H1 (cell line): ENCODE data around the gene SYDE2. TPM values are rescaled to one million over a fixed set of nuclear protein-coding genes. Genes with fewer than 3 reads are reported as not detected.

Experiments used
- CTCF ChIA-PET: fragments of 300-600 bp; sonication (Branson Sonifier 250); formaldehyde crosslinking; loops from one replicate; lab custom pipeline; 2021; ENCODE audit not compliant: partially characterized antibody; lab: Charles Lee
- POLR2A ChIA-PET: fragments of 300-600 bp; sonication (Branson Sonifier 250); formaldehyde crosslinking; loops from one replicate; lab custom pipeline; 2021; ENCODE audit warnings: inconsistent platforms; ENCODE audit not compliant: partially characterized antibody; lab: Charles Lee
- DNase-seq, 2 experiments: peaks; one replicate each; pipeline versions ENCODE4 v3.0.0 to v3.0.0-alpha.2; 2010 to 2022; ENCODE audit warnings: low spot score in 2 of 2, low read depth in 1 of 2, mixed read lengths in 1 of 2
- FAIRE-seq: peaks from 2 replicates; lab custom pipeline; 2011; peaks lifted over from hg19 to GRCh38; lab: Jason Lieb, UNC
- H2AFZ ChIP-seq: 2 replicates; pipeline ENCODE4 v1.8.1; 2012; ENCODE audit warnings: low read length, inconsistent platforms
- H2AK5ac ChIP-seq: 2 replicates; pipeline ENCODE4 v1.6.1; 2013; ENCODE audit warnings: low read depth, low read length
- H2BK120ac ChIP-seq: replicated peaks from 2 replicates; pipeline ENCODE3; 2013; ENCODE audit warnings: low read depth, low read length, inconsistent platforms
- H2BK12ac ChIP-seq: 2 replicates; pipeline ENCODE4 v1.6.1; 2013; ENCODE audit warnings: low read depth, low read length
- H2BK15ac ChIP-seq: 2 replicates; pipeline ENCODE4 v1.6.1; 2013; ENCODE audit warnings: low read length
- H2BK20ac ChIP-seq: 2 replicates; pipeline ENCODE4 v1.6.1; 2013; ENCODE audit warnings: low read length
- H2BK5ac ChIP-seq: 2 replicates; pipeline ENCODE4 v1.6.1; 2013; ENCODE audit warnings: low read depth, low read length
- H3K14ac ChIP-seq: 2 replicates; pipeline ENCODE4 v1.6.1; 2013; ENCODE audit warnings: inconsistent platforms; ENCODE audit not compliant: insufficient read length
- H3K18ac ChIP-seq: 2 replicates; pipeline ENCODE4 v1.6.1; 2013; ENCODE audit warnings: low read length; ENCODE audit errors: extremely low read depth
- H3K23ac ChIP-seq: 2 replicates; pipeline ENCODE4 v1.6.1; 2013; ENCODE audit warnings: inconsistent platforms; ENCODE audit not compliant: insufficient read length
- H3K23me2 ChIP-seq: 2 replicates; pipeline ENCODE4 v1.6.1; 2013; ENCODE audit warnings: low read depth, low read length
- H3K27ac ChIP-seq: 2 replicates; pipeline ENCODE4 v1.6.1; 2011; ENCODE audit warnings: low read depth, low read length, inconsistent platforms
- H3K27me3 ChIP-seq, 4 experiments: replicated peaks in 1 of 4; 1 replicate in 1 of 4; 2 replicates in 3 of 4; pipeline versions ENCODE4 v1.6.1 to v1.8.1; 2011 to 2013; ENCODE audit warnings: low read length in 3 of 4, mild to moderate bottlenecking in 3 of 4, inconsistent platforms in 2 of 4, mixed read lengths in 2 of 4, moderate library complexity in 1 of 4; ENCODE audit not compliant: control insufficient read depth in 3 of 4, insufficient read depth in 3 of 4; ENCODE audit errors: extremely low read depth in 1 of 4
- H3K36me3 ChIP-seq, 4 experiments: 2 replicates each; pipeline versions ENCODE4 v1.6.1 to v1.8.1; 2011 to 2013; ENCODE audit warnings: mild to moderate bottlenecking in 4 of 4, low read length in 3 of 4, moderate library complexity in 2 of 4, control low read depth in 1 of 4, inconsistent platforms in 1 of 4; ENCODE audit not compliant: insufficient read depth in 4 of 4, control insufficient read depth in 2 of 4
- H3K4ac ChIP-seq: replicated peaks from 2 replicates; pipeline ENCODE3; 2013; ENCODE audit warnings: low read length, low read depth, mixed read lengths, inconsistent platforms; ENCODE audit not compliant: insufficient read length
- H3K4me1 ChIP-seq, 4 experiments: replicated peaks in 1 of 4; 1 replicate in 1 of 4; 2 replicates in 3 of 4; pipeline versions ENCODE4 v1.6.1 to v1.8.1; 2011 to 2013; ENCODE audit warnings: low read length in 3 of 4, inconsistent platforms in 2 of 4, mixed read lengths in 1 of 4; ENCODE audit not compliant: insufficient read depth in 4 of 4, control insufficient read depth in 3 of 4
- H3K4me2 ChIP-seq, 2 experiments: 2 replicates each; pipeline versions ENCODE4 v1.6.1 to v1.8.1; 2011 to 2013; ENCODE audit warnings: low read depth in 2 of 2, low read length in 2 of 2, control low read depth in 1 of 2, inconsistent platforms in 1 of 2, mild to moderate bottlenecking in 1 of 2; ENCODE audit not compliant: insufficient read depth in 1 of 2
- H3K4me3 ChIP-seq, 4 experiments: fragments of 200-600, 300-600 bp in 1 of 4; sonication (generic), shearing (Covaris generic), sonication (Bioruptor Twin) in 1 of 4; 2 replicates each; pipeline versions ENCODE4 v1.5.1 to v1.8.1; 2011 to 2016; ENCODE audit warnings: low read length in 4 of 4, low read depth in 3 of 4, control low read depth in 2 of 4, inconsistent platforms in 2 of 4, mild to moderate bottlenecking in 2 of 4, mixed read lengths in 1 of 4, moderate library complexity in 1 of 4; ENCODE audit not compliant: insufficient read depth in 2 of 4; ENCODE audit errors: extremely low read depth in 1 of 4
- H3K56ac ChIP-seq: replicated peaks from 2 replicates; pipeline ENCODE3; 2013; ENCODE audit warnings: low read depth, mild to moderate bottlenecking, mixed read lengths, low read length, inconsistent platforms; ENCODE audit not compliant: insufficient read length
- H3K79me1 ChIP-seq: 2 replicates; pipeline ENCODE4 v1.6.1; 2013; ENCODE audit warnings: low read depth, low read length, control low read depth
- H3K79me2 ChIP-seq, 2 experiments: 2 replicates each; pipeline versions ENCODE4 v1.6.1 to v1.8.1; 2012 to 2013; ENCODE audit warnings: low read length in 2 of 2, mild to moderate bottlenecking in 2 of 2, inconsistent platforms in 1 of 2; ENCODE audit not compliant: insufficient read depth in 2 of 2, control insufficient read depth in 1 of 2
- H3K9ac ChIP-seq, 4 experiments: replicated peaks in 1 of 4; 1 replicate in 1 of 4; 2 replicates in 3 of 4; pipeline versions ENCODE4 v1.6.1 to v1.8.1; 2011 to 2013; ENCODE audit warnings: low read depth in 3 of 4, low read length in 3 of 4, control low read depth in 2 of 4, mild to moderate bottlenecking in 2 of 4, moderate library complexity in 2 of 4, inconsistent platforms in 1 of 4; ENCODE audit errors: extremely low read depth in 1 of 4
- H3K9me3 ChIP-seq, 2 experiments: 2 replicates each; pipeline versions ENCODE4 v1.6.1 to v1.8.1; 2012 to 2013; ENCODE audit warnings: mild to moderate bottlenecking in 2 of 2, moderate library complexity in 2 of 2, control low read depth in 1 of 2, inconsistent platforms in 1 of 2, low read depth in 1 of 2, low read length in 1 of 2, mixed read lengths in 1 of 2; ENCODE audit not compliant: insufficient read depth in 2 of 2
- H4K20me1 ChIP-seq, 2 experiments: replicated peaks in 1 of 2; 2 replicates each; pipeline versions ENCODE3 to v1.8.1; 2011 to 2013; ENCODE audit warnings: inconsistent platforms in 2 of 2, low read length in 2 of 2, mild to moderate bottlenecking in 1 of 2; ENCODE audit not compliant: insufficient read depth in 2 of 2, control insufficient read depth in 1 of 2
- H4K5ac ChIP-seq: 2 replicates; pipeline ENCODE4 v1.6.1; 2013; ENCODE audit warnings: low read length, low read depth, mixed read lengths, inconsistent platforms; ENCODE audit not compliant: insufficient read length
- H4K8ac ChIP-seq: 2 replicates; pipeline ENCODE4 v1.8.0; 2013; ENCODE audit warnings: mild to moderate bottlenecking, moderate library complexity, low read length, inconsistent platforms; ENCODE audit not compliant: insufficient read depth; ENCODE audit errors: extremely low read depth
- H4K91ac ChIP-seq: replicated peaks from 2 replicates; pipeline ENCODE3; 2013; ENCODE audit warnings: low read length, mixed read lengths, inconsistent platforms; ENCODE audit not compliant: insufficient read length
- BACH1 ChIP-seq: IDR thresholded peaks from 2 replicates; pipeline ENCODE4 v1.6.1; 2012; ENCODE audit warnings: low read length, improper control_type of control experiment
- BCL11A ChIP-seq, 2 experiments: IDR thresholded peaks; one replicate each; pipeline ENCODE4 v1.6.1; 2011; ENCODE audit warnings: low read depth in 2 of 2, low read length in 2 of 2, mild to moderate bottlenecking in 2 of 2
- CHD1 ChIP-seq: IDR thresholded peaks from 2 replicates; pipeline ENCODE4 v1.6.1; 2012; ENCODE audit warnings: low read depth, low read length, improper control_type of control experiment
- RNF2 ChIP-seq: fragments of 200-900, 300-1000 bp; sonication (generic); IDR thresholded peaks from 2 replicates; pipeline ENCODE4 v1.7.1; 2016; ENCODE audit warnings: borderline replicate concordance, low read depth, mild to moderate bottlenecking, antibody characterized with exemption, low read length; ENCODE audit not compliant: poor library complexity, severe bottlenecking; ENCODE audit errors: missing control alignments
- SAP30 ChIP-seq: fragments of 300-600 bp; sonication (generic); IDR thresholded peaks from 2 replicates; pipeline ENCODE4 v1.7.1; 2012; ENCODE audit warnings: low read length, moderate library complexity, mild to moderate bottlenecking, inconsistent platforms; ENCODE audit not compliant: insufficient read depth, insufficient replicate concordance
- SIRT6 ChIP-seq: IDR thresholded peaks from one replicate; pipeline ENCODE4 v1.7.1; 2012; ENCODE audit warnings: low read length, inconsistent platforms
- SP4 ChIP-seq: IDR thresholded peaks from 2 replicates; pipeline ENCODE4 v1.6.1; 2012; ENCODE audit warnings: low read length, inconsistent platforms
- TEAD4 ChIP-seq: IDR thresholded peaks from 2 replicates; pipeline ENCODE4 v1.6.1; 2012; ENCODE audit warnings: low read depth, low read length, inconsistent platforms, mixed read lengths
- WGBS, 2 experiments: shearing (Covaris generic) in 1 of 2; methylation state at CpG; one replicate each; pipeline versions ENCODE4 v1.1.6 to v1.1.7; 2013 to 2015; ENCODE audit warnings: low lambda C conversion rate in 2 of 2, mixed read lengths in 2 of 2, inconsistent platforms in 1 of 2, low coverage in 1 of 2, missing lambda C conversion rate in 1 of 2; ENCODE audit not compliant: insufficient replicate concordance in 2 of 2, insufficient coverage in 1 of 2, insufficient read length in 1 of 2; ENCODE audit errors: extremely low coverage in 1 of 2, missing lambda C conversion rate in 1 of 2; 5-methylcytosine and 5-hydroxymethylcytosine counted together
- polyA plus RNA-seq, 7 experiments: library from polyadenylated mRNA; depleted of rRNA in 3 of 7; stranded (reverse) in 5 of 7; unstranded in 2 of 7; fragments of >200 nt in 5 of 7; fragments of 200-250 nt in 2 of 7; gene quantifications; 1 replicate in 5 of 7; 2 replicates in 1 of 7; 4 replicates in 1 of 7; pipeline versions ENCODE4 v1.2.1 to v1.2.3, GENCODE V29; 2011 to 2013; ENCODE audit warnings: missing spikeins in 2 of 7, mixed read lengths in 2 of 7
- total RNA-seq: library from RNA; stranded (reverse); fragmentation: NEBNext Ultra II Directional; extraction: Animal tissue kit (Norgen Biotek cat#: 25700); gene quantifications from 2 replicates; pipeline ENCODE4 v1.2.1, GENCODE V29; 2021
- TF ChIP-seq, protein P1 (sequence below): IDR thresholded peaks from 2 replicates; pipeline ENCODE4 v1.6.1; 2012; ENCODE audit warnings: low read length, inconsistent platforms
- TF ChIP-seq, protein P2 (sequence below): IDR thresholded peaks from 2 replicates; pipeline ENCODE4 v1.6.1; 2011; ENCODE audit warnings: low read length, improper control_type of control experiment

SYDE2 gene
- total and polyA plus RNA-seq, 2 of the 8 experiments (the other 6 are each of a cell fraction or from before 2014, with no cell fraction given): 1.6 to 14.6 TPM

DNA sequence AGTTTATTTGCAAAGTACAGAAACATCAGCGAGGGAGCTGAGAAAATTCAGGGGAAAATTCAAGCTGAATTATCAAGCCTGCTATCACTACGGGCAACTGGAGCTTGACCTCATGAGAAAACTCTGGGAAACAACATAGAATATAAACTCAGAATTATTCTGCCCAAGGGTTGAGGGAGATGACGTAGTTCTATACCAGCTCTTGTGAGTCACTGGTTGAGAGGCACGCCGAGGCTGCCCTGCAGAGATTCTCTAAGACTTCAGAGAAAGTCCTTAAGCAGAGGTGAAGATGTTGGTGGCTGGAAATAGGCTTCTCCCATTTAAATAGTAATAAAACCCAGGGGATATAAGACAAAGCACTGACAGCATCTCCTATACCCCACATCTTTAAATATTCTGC lies 12.3 kb downstream of the SYDE2 start:
- POLR2A ChIA-PET: interaction anchor here (0.8 to 2.1 kb wide), 2 partner anchors 13 to 79 kb away, joined by 3 to 8 read pairs; partner anchors contain the start of gene SYDE2
- Histone ChIP-seq H2BK20ac (no peak overlapping the region), H3K23me2 (no peaks in the 10 kb centered on the region), H4K8ac (no peak overlapping the region), H3K14ac (no peak overlapping the region), H2BK5ac (no peak overlapping the region), H3K27me3 (no peaks in the 10 kb centered on the region), H4K20me1 (no peaks in the 10 kb centered on the region), H4K5ac (no peak overlapping the region), H3K27ac (no peak overlapping the region), H3K79me1 (no peaks in the 10 kb centered on the region; the same call in 1 of the 2 replicates), H2BK120ac (no peak overlapping the region), H2BK12ac (no peak overlapping the region), H3K18ac (no peak overlapping the region), H3K79me2 (peaks cover 0 to 24% of the 10 kb centered on the region in 2 experiments; a peak in 3 of 4 replicates), H3K56ac (no peak overlapping the region), H2AK5ac (no peak overlapping the region), H3K4me2 (no peak overlapping the region), H3K4ac (no peak overlapping the region), H2AFZ (no peak overlapping the region), H3K23ac (no peak overlapping the region), H3K4me3 (no peak overlapping the region), H4K91ac (no peak overlapping the region), H3K9ac (no peak overlapping the region), H3K36me3 (peaks cover 2 to 25% (median 6%) of the 10 kb centered on the region in 4 experiments; a peak in 5 of 8 replicates), H3K4me1 (no peaks in the 10 kb centered on the region; a peak in 2 of 7 replicates), H3K9me3 (no peaks in the 10 kb centered on the region), H2BK15ac (no peak overlapping the region)
- CTCF ChIA-PET: no interaction called here
- FAIRE-seq: no peak
- WGBS, 2 experiments: 92% methylated on average over 5 of the region's 5 CpGs; no CpG with 5 or more reads in 1 of the 2 experiments
- no peak for DNase-seq
- TF ChIP-seq SAP30 (no peak), CHD1 (no peak), BCL11A (IDR thresholded peaks at IDR 0.05; ENCODE audit: low read depth in 2 of 2, low read length in 2 of 2) (no peak), TEAD4 (no peak), SIRT6 (no peak), BACH1 (no peak), SP4 (no peak), RNF2 (no peak)
- TF ChIP-seq, protein P1, sequence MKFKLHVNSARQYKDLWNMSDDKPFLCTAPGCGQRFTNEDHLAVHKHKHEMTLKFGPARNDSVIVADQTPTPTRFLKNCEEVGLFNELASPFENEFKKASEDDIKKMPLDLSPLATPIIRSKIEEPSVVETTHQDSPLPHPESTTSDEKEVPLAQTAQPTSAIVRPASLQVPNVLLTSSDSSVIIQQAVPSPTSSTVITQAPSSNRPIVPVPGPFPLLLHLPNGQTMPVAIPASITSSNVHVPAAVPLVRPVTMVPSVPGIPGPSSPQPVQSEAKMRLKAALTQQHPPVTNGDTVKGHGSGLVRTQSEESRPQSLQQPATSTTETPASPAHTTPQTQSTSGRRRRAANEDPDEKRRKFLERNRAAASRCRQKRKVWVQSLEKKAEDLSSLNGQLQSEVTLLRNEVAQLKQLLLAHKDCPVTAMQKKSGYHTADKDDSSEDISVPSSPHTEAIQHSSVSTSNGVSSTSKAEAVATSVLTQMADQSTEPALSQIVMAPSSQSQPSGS: no peak
- TF ChIP-seq, protein P2, sequence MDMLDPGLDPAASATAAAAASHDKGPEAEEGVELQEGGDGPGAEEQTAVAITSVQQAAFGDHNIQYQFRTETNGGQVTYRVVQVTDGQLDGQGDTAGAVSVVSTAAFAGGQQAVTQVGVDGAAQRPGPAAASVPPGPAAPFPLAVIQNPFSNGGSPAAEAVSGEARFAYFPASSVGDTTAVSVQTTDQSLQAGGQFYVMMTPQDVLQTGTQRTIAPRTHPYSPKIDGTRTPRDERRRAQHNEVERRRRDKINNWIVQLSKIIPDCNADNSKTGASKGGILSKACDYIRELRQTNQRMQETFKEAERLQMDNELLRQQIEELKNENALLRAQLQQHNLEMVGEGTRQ: no peak
